ENCODE results near the gene HPCAL1. TPM values are rescaled to one million over a fixed set of nuclear protein-coding genes. Genes with fewer than 3 reads are reported as not detected.

Gene HPCAL1
- total and polyA plus RNA-seq, 3 experiments from 2014 or later = 44.1 to 96.3 (median 47.6) TPM

- CTCF ChIA-PET = no interaction called here
Observed at GRCh38 chr2:10385933-10386773, 83.4 kb downstream of the HPCAL1 start.

GRCh38 chr2:10387033-10387432, 84.3 kb downstream of the HPCAL1 start:
- no peak overlapping the region for H3K4me3 Mint-ChIP-seq
- peaks cover 59 to 97% (median 59%) of the 10 kb centered on the region in 3 donors for H3K4me1 Mint-ChIP-seq
- Histone ChIP-seq H3K4me3 (ENCODE audit: low read length) (no peak overlapping the region), H3K27me3 (ENCODE audit: insufficient read depth, low read length, poor library complexity, severe bottlenecking) (no peaks in the 10 kb centered on the region), H3K36me3 (ENCODE audit: insufficient read depth, low read length) (no peaks in the 10 kb centered on the region), H3K27ac (ENCODE audit: low read depth, low read length) (no peak overlapping the region), H3K4me1 (ENCODE audit: insufficient read depth, low read length) (peaks cover 50% of the 10 kb centered on the region), H3K9me3 (ENCODE audit: low read length) (no peaks in the 10 kb centered on the region)
- ChIA-PET POLR2A (no interaction called here), CTCF (no interaction called here)
- no peaks in the 10 kb centered on the region for H3K9me3 Mint-ChIP-seq
- no peak for DNase-seq
- peaks cover 0 to 5% (median 4%) of the 10 kb centered on the region in 3 donors for H3K36me3 Mint-ChIP-seq
- no peaks in the 10 kb centered on the region for H3K27me3 Mint-ChIP-seq
- H3K27ac Mint-ChIP-seq = peak overlapping the region in 2 of 8 donors; percentile 75 to 82

More at GRCh38 chr2:10385933-10386773, 83.4 kb downstream of the HPCAL1 start:
- POLR2A ChIA-PET = no interaction called here
- Histone ChIP-seq H3K27ac (ENCODE audit: low read depth, low read length) (no peak overlapping the region), H3K4me3 (ENCODE audit: low read length) (no peak overlapping the region), H3K4me1 (ENCODE audit: insufficient read depth, low read length) (peaks cover 55% of the 10 kb centered on the region), H3K9me3 (ENCODE audit: low read length) (no peaks in the 10 kb centered on the region), H3K27me3 (ENCODE audit: insufficient read depth, low read length, poor library complexity, severe bottlenecking) (no peaks in the 10 kb centered on the region), H3K36me3 (ENCODE audit: insufficient read depth, low read length) (no peaks in the 10 kb centered on the region)
- H3K36me3 Mint-ChIP-seq = peaks cover 0 to 5% (median 4%) of the 10 kb centered on the region in 3 donors
- no peak for DNase-seq
- no peaks in the 10 kb centered on the region for H3K9me3 Mint-ChIP-seq
- peaks cover 63 to 97% (median 68%) of the 10 kb centered on the region in 3 donors for H3K4me1 Mint-ChIP-seq
- H3K4me3 Mint-ChIP-seq = peak overlapping the region in 3 of 7 donors; percentile 6 to 72 (median 52)
- no peaks in the 10 kb centered on the region for H3K27me3 Mint-ChIP-seq
- H3K27ac Mint-ChIP-seq = peak overlapping the region in 6 of 8 donors; percentile 56 to 94 (median 79)

GRCh38 chr2:10388954-10389560, 86.4 kb downstream of the HPCAL1 start:
- no peak overlapping the region for H3K4me3 ChIP-seq (ENCODE audit: low read length)
- DNase-seq = no peak
- peak overlapping the region in 7 of 8 donors; percentile 30 to 78 (median 68) for H3K27ac Mint-ChIP-seq
- peaks cover 0 to 5% (median 4%) of the 10 kb centered on the region in 3 donors for H3K36me3 Mint-ChIP-seq
- no peaks in the 10 kb centered on the region for H3K9me3 Mint-ChIP-seq
- no peak overlapping the region for H3K4me3 Mint-ChIP-seq
- H3K4me1 ChIP-seq (ENCODE audit: insufficient read depth, low read length) = peaks cover 39% of the 10 kb centered on the region
- ChIA-PET CTCF (interaction anchor here (1.3 kb wide), 1 partner anchor 20 kb away, joined by 3 read pairs; no protein-coding TSS in a partner anchor), POLR2A (no interaction called here)
- H3K27ac ChIP-seq (ENCODE audit: low read depth, low read length) = no peak overlapping the region
- no peaks in the 10 kb centered on the region for H3K36me3 ChIP-seq (ENCODE audit: insufficient read depth, low read length)
- no peaks in the 10 kb centered on the region for H3K27me3 Mint-ChIP-seq
- no peaks in the 10 kb centered on the region for H3K27me3 ChIP-seq (ENCODE audit: insufficient read depth, low read length, poor library complexity, severe bottlenecking)
- no peaks in the 10 kb centered on the region for H3K9me3 ChIP-seq (ENCODE audit: low read length)
- H3K4me1 Mint-ChIP-seq = peaks cover 49 to 90% (median 51%) of the 10 kb centered on the region in 3 donors

- Mint-ChIP-seq H3K27me3 (no peaks in the 10 kb centered on the region), H3K27ac (peak overlapping the region in 7 of 8 donors; percentile 7 to 73 (median 55))
Observed at GRCh38 chr2:10389573-10389972, 86.9 kb downstream of the HPCAL1 start.

GRCh38 chr2:10390369-10390801, 87.7 kb downstream of the HPCAL1 start:
- H3K36me3 Mint-ChIP-seq = peaks cover 0 to 5% (median 4%) of the 10 kb centered on the region in 3 donors
- Histone ChIP-seq H3K36me3 (ENCODE audit: insufficient read depth, low read length) (no peaks in the 10 kb centered on the region), H3K27me3 (ENCODE audit: insufficient read depth, low read length, poor library complexity, severe bottlenecking) (no peaks in the 10 kb centered on the region), H3K9me3 (ENCODE audit: low read length) (no peaks in the 10 kb centered on the region), H3K4me3 (ENCODE audit: low read length) (no peak overlapping the region), H3K4me1 (ENCODE audit: insufficient read depth, low read length) (peaks cover 28% of the 10 kb centered on the region), H3K27ac (ENCODE audit: low read depth, low read length) (no peak overlapping the region)
- H3K4me1 Mint-ChIP-seq = peaks cover 45 to 87% (median 50%) of the 10 kb centered on the region in 3 donors
- CTCF ChIA-PET = interaction anchor here (0.9 to 1.9 kb wide), 2 partner anchors 18 to 45 kb away, joined by 3 to 13 read pairs; no protein-coding TSS in a partner anchor
- DNase-seq = no peak
- no peaks in the 10 kb centered on the region for H3K27me3 Mint-ChIP-seq
- no peak overlapping the region for H3K4me3 Mint-ChIP-seq
- POLR2A ChIA-PET = no interaction called here
- H3K27ac Mint-ChIP-seq = peak overlapping the region in 2 of 8 donors; percentile 27 to 74
- no peaks in the 10 kb centered on the region for H3K9me3 Mint-ChIP-seq

More at GRCh38 chr2:10389573-10389972, 86.9 kb downstream of the HPCAL1 start:
- no peaks in the 10 kb centered on the region for H3K9me3 Mint-ChIP-seq
- H3K36me3 ChIP-seq (ENCODE audit: insufficient read depth, low read length) = no peaks in the 10 kb centered on the region
- POLR2A ChIA-PET = no interaction called here
- H3K27me3 ChIP-seq (ENCODE audit: insufficient read depth, low read length, poor library complexity, severe bottlenecking) = no peaks in the 10 kb centered on the region
- CTCF ChIA-PET = no interaction called here
- no peaks in the 10 kb centered on the region for H3K9me3 ChIP-seq (ENCODE audit: low read length)
- no peak overlapping the region for H3K27ac ChIP-seq (ENCODE audit: low read depth, low read length)
- no peak for DNase-seq
- peaks cover 0 to 5% (median 4%) of the 10 kb centered on the region in 3 donors for H3K36me3 Mint-ChIP-seq
- H3K4me1 Mint-ChIP-seq = peaks cover 49 to 90% (median 50%) of the 10 kb centered on the region in 3 donors
- peaks cover 34% of the 10 kb centered on the region for H3K4me1 ChIP-seq (ENCODE audit: insufficient read depth, low read length)
- no peak overlapping the region for H3K4me3 Mint-ChIP-seq
- no peak overlapping the region for H3K4me3 ChIP-seq (ENCODE audit: low read length)

GRCh38 chr2:10392100-10392499, 89.4 kb downstream of the HPCAL1 start:
- DNase-seq = no peak
- Mint-ChIP-seq H3K27ac (peak overlapping the region in 5 of 8 donors; percentile 29 to 92 (median 52)), H3K4me3 (peak overlapping the region in 1 of 7 donors; percentile 13), H3K4me1 (peaks cover 46 to 79% (median 48%) of the 10 kb centered on the region in 3 donors), H3K9me3 (no peaks in the 10 kb centered on the region), H3K27me3 (peaks cover 0 to 1% of the 10 kb centered on the region in 2 donors), H3K36me3 (peaks cover 0 to 8% (median 0%) of the 10 kb centered on the region in 3 donors)
- no peak overlapping the region for H3K27ac ChIP-seq (ENCODE audit: low read depth, low read length)
- H3K4me1 ChIP-seq (ENCODE audit: insufficient read depth, low read length) = peaks cover 12% of the 10 kb centered on the region
- ChIA-PET POLR2A (no interaction called here), CTCF (interaction anchor here (1.9 kb wide), 1 partner anchor 17 kb away, joined by 13 read pairs; no protein-coding TSS in a partner anchor)
- H3K36me3 ChIP-seq (ENCODE audit: insufficient read depth, low read length) = no peaks in the 10 kb centered on the region
- no peaks in the 10 kb centered on the region for H3K27me3 ChIP-seq (ENCODE audit: insufficient read depth, low read length, poor library complexity, severe bottlenecking)
- H3K9me3 ChIP-seq (ENCODE audit: low read length) = no peaks in the 10 kb centered on the region
- no peak overlapping the region for H3K4me3 ChIP-seq (ENCODE audit: low read length)

- Mint-ChIP-seq H3K9me3 (no peaks in the 10 kb centered on the region), H3K27ac (peak overlapping the region in 5 of 8 donors; percentile 6 to 92 (median 52)), H3K27me3 (peaks cover 0 to 1% of the 10 kb centered on the region in 2 donors), H3K4me1 (peaks cover 43 to 75% (median 45%) of the 10 kb centered on the region in 3 donors), H3K4me3 (peak overlapping the region in 1 of 7 donors; percentile 13), H3K36me3 (peaks cover 0 to 6% (median 0%) of the 10 kb centered on the region in 3 donors)
- Histone ChIP-seq H3K4me1 (ENCODE audit: insufficient read depth, low read length) (peaks cover 12% of the 10 kb centered on the region), H3K4me3 (ENCODE audit: low read length) (no peak overlapping the region), H3K27me3 (ENCODE audit: insufficient read depth, low read length, poor library complexity, severe bottlenecking) (no peaks in the 10 kb centered on the region), H3K27ac (ENCODE audit: low read depth, low read length) (no peak overlapping the region), H3K9me3 (ENCODE audit: low read length) (no peaks in the 10 kb centered on the region), H3K36me3 (ENCODE audit: insufficient read depth, low read length) (no peaks in the 10 kb centered on the region)
- ChIA-PET POLR2A (no interaction called here), CTCF (interaction anchor here (1.9 kb wide), 1 partner anchor 16 kb away, joined by 13 read pairs; no protein-coding TSS in a partner anchor)
- DNase-seq = no peak
Observed at GRCh38 chr2:10392548-10392947, 89.8 kb downstream of the HPCAL1 start.
